ENCODE measurements around the gene TBC1D17. TPM values are rescaled to one million over a fixed set of nuclear protein-coding genes. Genes with fewer than 3 reads are reported as not detected.
A peak's percentile ranks its signal among the peaks of the same experiment; 100 is the strongest.

TBC1D17 gene
- total RNA-seq, 1 donor from 2014 or later = 36.8 TPM

- H3K4me1 Mint-ChIP-seq = peaks cover 65% of the 10 kb centered on the region
- H3K27me3 Mint-ChIP-seq = no peaks in the 10 kb centered on the region
- DNase-seq = no peak
- H3K36me3 Mint-ChIP-seq (ENCODE audit: low read depth) = peaks cover 81% of the 10 kb centered on the region
- no peaks in the 10 kb centered on the region for H3K9me3 Mint-ChIP-seq
- intact Hi-C loops (cut with micrococcal nuclease) = loop anchor here (2.0 kb wide), 1 partner anchor 19 kb away; the partner anchor contains the start of genes ATF5 and NUP62
- no peak overlapping the region for H3K4me3 Mint-ChIP-seq
- peak overlapping the region; percentile 67 for H3K27ac Mint-ChIP-seq
These were observed 32.7 kb downstream of the TBC1D17 start for GRCh38 chr19:49910179-49910578.

GRCh38 chr19:49911381-49912145 lies 34.1 kb downstream of the TBC1D17 start:
- Mint-ChIP-seq H3K9me3 (no peaks in the 10 kb centered on the region), H3K4me1 (peaks cover 65% of the 10 kb centered on the region), H3K27ac (peak overlapping the region; percentile 94), H3K27me3 (no peaks in the 10 kb centered on the region), H3K36me3 (ENCODE audit: low read depth) (peaks cover 78% of the 10 kb centered on the region), H3K4me3 (peak overlapping the region; percentile 72)
- peak; percentile 70 for DNase-seq
- intact Hi-C loops (cut with micrococcal nuclease) = loop anchor here (1.0 to 2.0 kb wide), 2 partner anchors 14 to 17 kb away; partner anchors contain the start of genes ATF5 and NUP62

GRCh38 chr19:49912965-49913685 lies 35.6 kb downstream of the TBC1D17 start:
- Mint-ChIP-seq H3K4me3 (peak overlapping the region; percentile 53), H3K27ac (peak overlapping the region; percentile 94), H3K9me3 (no peaks in the 10 kb centered on the region), H3K4me1 (peaks cover 61% of the 10 kb centered on the region), H3K27me3 (no peaks in the 10 kb centered on the region), H3K36me3 (ENCODE audit: low read depth) (peaks cover 75% of the 10 kb centered on the region)
- no peak for DNase-seq
- intact Hi-C loops (cut with micrococcal nuclease) = no loop called here

- intact Hi-C loops (cut with micrococcal nuclease) = no loop called here
- Mint-ChIP-seq H3K27me3 (no peaks in the 10 kb centered on the region), H3K9me3 (no peaks in the 10 kb centered on the region), H3K4me1 (peaks cover 57% of the 10 kb centered on the region), H3K27ac (peak overlapping the region; percentile 94), H3K36me3 (ENCODE audit: low read depth) (peaks cover 75% of the 10 kb centered on the region), H3K4me3 (no peak overlapping the region)
- no peak for DNase-seq
These were observed 36.2 kb downstream of the TBC1D17 start for GRCh38 chr19:49913720-49914119.

GRCh38 chr19:49915271-49915670 lies 37.8 kb downstream of the TBC1D17 start:
- Mint-ChIP-seq H3K27ac (peak overlapping the region; percentile 7), H3K27me3 (no peaks in the 10 kb centered on the region), H3K4me3 (no peak overlapping the region), H3K36me3 (ENCODE audit: low read depth) (peaks cover 67% of the 10 kb centered on the region), H3K4me1 (peaks cover 58% of the 10 kb centered on the region), H3K9me3 (no peaks in the 10 kb centered on the region)
- intact Hi-C loops (cut with micrococcal nuclease) = no loop called here
- no peak for DNase-seq

GRCh38 chr19:49916839-49917733 lies 39.6 kb downstream of the TBC1D17 start:
- H3K4me3 Mint-ChIP-seq = no peak overlapping the region
- DNase-seq = no peak
- H3K4me1 Mint-ChIP-seq = peaks cover 57% of the 10 kb centered on the region
- H3K27me3 Mint-ChIP-seq = no peaks in the 10 kb centered on the region
- H3K27ac Mint-ChIP-seq = peak overlapping the region; percentile 12
- no peaks in the 10 kb centered on the region for H3K9me3 Mint-ChIP-seq
- H3K36me3 Mint-ChIP-seq (ENCODE audit: low read depth) = peaks cover 72% of the 10 kb centered on the region
- intact Hi-C loops (cut with micrococcal nuclease) = no loop called here

GRCh38 chr19:49918089-49918488 lies 40.6 kb downstream of the TBC1D17 start:
- Mint-ChIP-seq H3K36me3 (ENCODE audit: low read depth) (peaks cover 72% of the 10 kb centered on the region), H3K4me1 (peaks cover 53% of the 10 kb centered on the region), H3K4me3 (no peak overlapping the region), H3K27ac (peak overlapping the region; percentile 51), H3K27me3 (no peaks in the 10 kb centered on the region), H3K9me3 (no peaks in the 10 kb centered on the region)
- no peak for DNase-seq
- intact Hi-C loops (cut with micrococcal nuclease) = no loop called here

GRCh38 chr19:49920624-49921363 lies 43.3 kb downstream of the TBC1D17 start:
- Mint-ChIP-seq H3K36me3 (ENCODE audit: low read depth) (peaks cover 65% of the 10 kb centered on the region), H3K27me3 (no peaks in the 10 kb centered on the region), H3K4me3 (no peak overlapping the region), H3K9me3 (no peaks in the 10 kb centered on the region), H3K4me1 (peaks cover 36% of the 10 kb centered on the region), H3K27ac (peak overlapping the region; percentile 62)
- no peak for DNase-seq
- intact Hi-C loops (cut with micrococcal nuclease) = no loop called here

GRCh38 chr19:49921871-49922795 lies 44.6 kb downstream of the TBC1D17 start:
- Mint-ChIP-seq H3K4me1 (peaks cover 38% of the 10 kb centered on the region), H3K9me3 (no peaks in the 10 kb centered on the region), H3K27me3 (no peaks in the 10 kb centered on the region), H3K4me3 (no peak overlapping the region), H3K27ac (peak overlapping the region; percentile 29), H3K36me3 (ENCODE audit: low read depth) (peaks cover 65% of the 10 kb centered on the region)
- intact Hi-C loops (cut with micrococcal nuclease) = no loop called here
- DNase-seq = no peak

- H3K27me3 Mint-ChIP-seq = no peaks in the 10 kb centered on the region
- no peak overlapping the region for H3K4me3 Mint-ChIP-seq
- intact Hi-C loops (cut with micrococcal nuclease) = no loop called here
- no peaks in the 10 kb centered on the region for H3K9me3 Mint-ChIP-seq
- DNase-seq = no peak
- peaks cover 44% of the 10 kb centered on the region for H3K4me1 Mint-ChIP-seq
- H3K27ac Mint-ChIP-seq = no peak overlapping the region
- H3K36me3 Mint-ChIP-seq (ENCODE audit: low read depth) = peaks cover 65% of the 10 kb centered on the region
These were observed 45.8 kb downstream of the TBC1D17 start for GRCh38 chr19:49923055-49924003.

GRCh38 chr19:49924004-49924880 lies 46.7 kb downstream of the TBC1D17 start:
- Mint-ChIP-seq H3K4me3 (no peak overlapping the region), H3K9me3 (no peaks in the 10 kb centered on the region), H3K36me3 (ENCODE audit: low read depth) (peaks cover 68% of the 10 kb centered on the region), H3K27ac (no peak overlapping the region), H3K27me3 (no peaks in the 10 kb centered on the region), H3K4me1 (peaks cover 45% of the 10 kb centered on the region)
- DNase-seq = no peak
- intact Hi-C loops (cut with micrococcal nuclease) = no loop called here
